GM12878 (cell line): ENCODE measurements around the gene SDCCAG8. TPM values are rescaled to one million over a fixed set of nuclear protein-coding genes. Genes with fewer than 3 reads are reported as not detected.
A peak's percentile ranks its signal among the peaks of the same experiment; 100 is the strongest.

Source experiments
- ATAC-seq: fragments of 200-7000 bp; cut with Tn5 transposase; 3 replicates; pipeline ENCODE4 v1.9.1; 2020; ENCODE audit warnings: mild to moderate bottlenecking, moderate library complexity
- BruUV-seq: library from RNA; stranded (reverse); fragments of 400-500 nt; replicated peaks from 2 replicates; lab custom pipeline; 2021; lab: Mats Ljungman, UMichigan
- CTCF ChIA-PET: fragments of 300-600 bp; sonication (Branson Sonifier 250); formaldehyde crosslinking; extraction: SDS; loops from one replicate; lab custom pipeline; 2021; ENCODE audit warnings: inconsistent platforms; lab: Yijun Ruan, JAX
- POLR2A ChIA-PET: fragments of 350-600 bp; formaldehyde crosslinking; extraction: SDS; loops from one replicate; lab custom pipeline; 2021; ENCODE audit warnings: inconsistent platforms; lab: Charles Lee
- RAD21 ChIA-PET: fragments of 300-600 bp; sonication (Branson Sonifier 250); formaldehyde crosslinking; loops from one replicate; lab custom pipeline; 2023; ENCODE audit warnings: antibody characterized with exemption; ENCODE audit not compliant: unreplicated experiment; lab: Charles Lee
- SMC1A ChIA-PET: fragments of 300-600 bp; sonication (Branson Sonifier 250); formaldehyde crosslinking; loops from one replicate; lab custom pipeline; 2023; ENCODE audit not compliant: unreplicated experiment, uncharacterized antibody; lab: Charles Lee
- DNase-seq: peaks from one replicate; pipeline ENCODE4 v3.0.0-alpha.2; 2011; ENCODE audit warnings: low read depth, low spot score
- FAIRE-seq: peaks from 3 replicates; lab custom pipeline; 2011; peaks lifted over from hg19 to GRCh38; lab: Jason Lieb, UNC
- H2AFZ ChIP-seq: 2 replicates; pipeline ENCODE4 v1.6.0; 2011; ENCODE audit warnings: low read depth, low read length, control low read depth; ENCODE audit not compliant: control insufficient read depth
- H3K27ac ChIP-seq: 2 replicates; pipeline ENCODE4 v1.5.1; 2011; ENCODE audit warnings: control low read depth; ENCODE audit not compliant: control insufficient read depth, insufficient read depth
- H3K27me3 ChIP-seq, 2 experiments: replicated peaks in 1 of 2; 2 replicates each; pipeline versions ENCODE4 v1.6.0 to v1.6.1; 2011; ENCODE audit warnings: low read length in 1 of 2; ENCODE audit not compliant: control insufficient read depth in 2 of 2, insufficient read depth in 2 of 2
- H3K36me3 ChIP-seq, 2 experiments: 2 replicates each; pipeline ENCODE4 v1.5.1; 2011; ENCODE audit warnings: low read length in 1 of 2; ENCODE audit not compliant: control insufficient read depth in 2 of 2, insufficient read depth in 2 of 2
- H3K4me1 ChIP-seq: 2 replicates; pipeline ENCODE4 v1.6.1; 2011; ENCODE audit warnings: mild to moderate bottlenecking, low read length, moderate library complexity, mixed read lengths; ENCODE audit not compliant: control insufficient read depth, insufficient read depth
- H3K4me2 ChIP-seq: 2 replicates; pipeline ENCODE4 v1.6.0; 2011; ENCODE audit warnings: control low read depth; ENCODE audit not compliant: control insufficient read depth, insufficient read depth
- H3K4me3 ChIP-seq: fragments of 200-600 bp; sonication (generic); 2 replicates; pipeline ENCODE4 v1.5.1; 2016
- H3K79me2 ChIP-seq: 2 replicates; pipeline ENCODE4 v1.6.0; 2011; ENCODE audit warnings: low read length; ENCODE audit not compliant: control insufficient read depth, insufficient read depth
- H3K9ac ChIP-seq: 2 replicates; pipeline ENCODE4 v1.8.0; 2011; ENCODE audit warnings: low read length, control low read depth, mixed read lengths; ENCODE audit not compliant: control insufficient read depth, insufficient read depth
- H3K9me3 ChIP-seq: replicated peaks from 3 replicates; pipeline ENCODE4 v1.5.1; 2011; ENCODE audit warnings: mild to moderate bottlenecking, low read length; ENCODE audit not compliant: control insufficient read depth, insufficient read depth
- H4K20me1 ChIP-seq: 2 replicates; pipeline ENCODE4 v1.6.0; 2011; ENCODE audit not compliant: control insufficient read depth, insufficient read depth
- ASH2L ChIP-seq: fragments of 300-600, 200-600 bp; sonication (generic); IDR thresholded peaks from 2 replicates; pipeline ENCODE4 v1.6.1; 2017; ENCODE audit warnings: low read depth, mild to moderate bottlenecking, borderline replicate concordance
- CBX3 ChIP-seq: fragments of 200-600 bp; sonication (generic); IDR thresholded peaks from 2 replicates; pipeline ENCODE4 v1.6.1; 2016; ENCODE audit warnings: low read depth, borderline replicate concordance
- EGR1 ChIP-seq, 2 experiments: IDR thresholded peaks; 1 replicate in 1 of 2; 2 replicates in 1 of 2; pipeline ENCODE4 v1.6.1; 2011 to 2012; ENCODE audit warnings: low read depth in 2 of 2, low read length in 2 of 2, borderline replicate concordance in 1 of 2, mild to moderate bottlenecking in 1 of 2, moderate library complexity in 1 of 2
- ELK1 ChIP-seq: IDR thresholded peaks from 2 replicates; pipeline ENCODE4 v1.6.1; 2012; ENCODE audit warnings: low read depth, low read length, improper control_type of control experiment
- HDGF ChIP-seq: fragments of 450-650 bp; IDR thresholded peaks from 2 replicates; pipeline ENCODE4 v1.6.1; 2016; ENCODE audit warnings: antibody characterized with exemption
- PML ChIP-seq: IDR thresholded peaks from 2 replicates; pipeline ENCODE4 v1.6.1; 2012; ENCODE audit warnings: low read length, inconsistent platforms
- RB1 ChIP-seq: fragments of 450-650 bp; formaldehyde crosslinking; IDR thresholded peaks from 2 replicates; pipeline ENCODE4 v1.6.1; 2017; ENCODE audit warnings: mild to moderate bottlenecking, borderline replicate concordance
- RBBP5 ChIP-seq: fragments of 200-600 bp; sonication (generic); conservative IDR thresholded peaks from 2 replicates; pipeline ENCODE4 v1.6.1; 2016
- SMAD1 ChIP-seq: fragments of 450-650 bp; IDR thresholded peaks from 2 replicates; pipeline ENCODE4 v1.6.1; 2018; ENCODE audit warnings: mild to moderate bottlenecking, low read depth; ENCODE audit not compliant: partially characterized antibody
- TCF3 ChIP-seq: IDR thresholded peaks from 2 replicates; pipeline ENCODE4 v1.6.1; 2012; ENCODE audit warnings: low read depth, mild to moderate bottlenecking, low read length, borderline replicate concordance; ENCODE audit not compliant: insufficient read depth
- TCF7 ChIP-seq: IDR thresholded peaks from 2 replicates; pipeline ENCODE4 v1.6.1; 2014; ENCODE audit warnings: antibody characterized with exemption, borderline replicate concordance
- YY1 ChIP-seq: IDR thresholded peaks from 2 replicates; pipeline ENCODE4 v1.6.1; 2011; ENCODE audit warnings: low read depth, mild to moderate bottlenecking, low read length
- ZNF24 ChIP-seq: fragments of 450-650 bp; IDR thresholded peaks from 2 replicates; pipeline ENCODE4 v1.6.1; 2017; ENCODE audit warnings: antibody characterized with exemption, mild to moderate bottlenecking
- WGBS: methylation state at CpG from one replicate; pipeline ENCODE4 v1.1.6; 2016; ENCODE audit warnings: low lambda C conversion rate; ENCODE audit not compliant: insufficient replicate concordance, insufficient coverage; ENCODE audit errors: missing lambda C conversion rate; 5-methylcytosine and 5-hydroxymethylcytosine counted together
- in situ Hi-C: fragments of 300-500 bp; cut with MboI; formaldehyde crosslinking; loops from 9 replicates; pipeline ENCODE4 v1.14.3; 2018; ENCODE audit warnings: mixed read lengths
- intact Hi-C: fragments of 100-400 bp; cut with micrococcal nuclease; formaldehyde crosslinking; loops from one replicate; pipeline ENCODE4 v1.14.2; 2022; ENCODE audit not compliant: unreplicated experiment
- polyA plus RNA-seq, 11 experiments: library from polyadenylated mRNA; depleted of rRNA in 4 of 11; unstranded in 6 of 11; stranded (reverse) in 5 of 11; fragments of >200 nt; fragmentation: Nextera tagmentation in 4 of 11; fragmentation: Illumina TruSeq in 1 of 11; extraction: Ambion mirVana in 4 of 11; extraction: Trizol in 1 of 11; gene quantifications; 1 replicate in 1 of 11; 2 replicates in 10 of 11; pipeline versions ENCODE4 v1.2.1 to v1.2.3, GENCODE V29; 2011 to 2016; ENCODE audit warnings: inconsistent platforms in 2 of 11, missing spikeins in 2 of 11, low read depth in 1 of 11
- total RNA-seq, 4 experiments: library from RNA; depleted of rRNA in 3 of 4; stranded (reverse); fragments of >200 nt in 3 of 4; fragmentation: Illumina TruSeq in 1 of 4; extraction: Trizol in 1 of 4; gene quantifications; 2 replicates each; pipeline versions ENCODE4 v1.2.1 to v1.2.3, GENCODE V29; 2013 to 2021

The SDCCAG8 gene
- total and polyA plus RNA-seq, 10 of the 15 experiments (the other 5 are each of a cell fraction or from before 2014, with no cell fraction given): 15.0 to 25.6 (median 20.6) TPM

GRCh38 chr1:243253926-243254232 lies 2.0 kb upstream of the SDCCAG8 start:
- Histone ChIP-seq H3K79me2 (peaks cover 79% of the 10 kb centered on the region), H3K4me1 (peaks cover 5% of the 10 kb centered on the region; the same call in 1 of the 2 replicates), H3K9ac (peak overlapping the region; percentile 54), H3K9me3 (no peaks in the 10 kb centered on the region), H2AFZ (no peak overlapping the region), H3K36me3 (no peaks in the 10 kb centered on the region; a peak in 1 of 4 replicates), H4K20me1 (no peaks in the 10 kb centered on the region), H3K4me2 (peak overlapping the region; percentile 93), H3K27ac (peak overlapping the region; percentile 95), H3K27me3 (no peaks in the 10 kb centered on the region), H3K4me3 (peak overlapping the region; percentile 92)
- in situ Hi-C loops (no loop called here), intact Hi-C loops (loop anchor here (2.0 kb wide), 1 partner anchor 61 kb away; no protein-coding TSS in a partner anchor)
- WGBS: 1% methylated on average over 4 of the region's 4 CpGs
- DNase-seq: no peak
- TF ChIP-seq PML (0 out of 2 replicates have a peak, but pooled peaks have one; percentile 3), ELK1 (no peak)
- FAIRE-seq: no peak
- no TSS peak for BruUV-seq
- CTCF ChIA-PET: interaction anchor here (1.3 to 1.5 kb wide), 2 partner anchors 12 to 24 kb away, joined by 3 to 4 read pairs; no protein-coding TSS in a partner anchor
- SMC1A ChIA-PET: interaction anchor here (0.9 to 6.0 kb wide), 7 partner anchors 15 to 60 kb away, joined by 3 to 43 read pairs (median 4); no protein-coding TSS in a partner anchor
- POLR2A ChIA-PET: interaction anchor here (0.8 to 3.9 kb wide), 3 partner anchors 16 to 60 kb away, joined by 3 to 30 read pairs (median 4); no protein-coding TSS in a partner anchor
- RAD21 ChIA-PET: interaction anchor here (3.0 kb wide), 1 partner anchor 60 kb away, joined by 39 read pairs; no protein-coding TSS in a partner anchor
- no peak for ATAC-seq

GRCh38 chr1:243254233-243254926 lies 1.5 kb upstream of the SDCCAG8 start:
- Histone ChIP-seq H2AFZ (peak overlapping the region; percentile 99), H3K27me3 (no peaks in the 10 kb centered on the region), H3K27ac (peak overlapping the region; percentile 95), H3K9ac (peak overlapping the region; percentile 89), H3K4me1 (peaks cover 5% of the 10 kb centered on the region; the same call in 1 of the 2 replicates), H4K20me1 (no peaks in the 10 kb centered on the region), H3K4me3 (peak overlapping the region; percentile 92), H3K4me2 (peak overlapping the region; percentile 93), H3K36me3 (no peaks in the 10 kb centered on the region; a peak in 1 of 4 replicates), H3K9me3 (no peaks in the 10 kb centered on the region), H3K79me2 (peaks cover 76% of the 10 kb centered on the region)
- in situ Hi-C loops (no loop called here), intact Hi-C loops (loop anchor here (2.0 kb wide), 1 partner anchor 60 kb away; no protein-coding TSS in a partner anchor)
- 1% methylated on average over 30 of the region's 50 CpGs for whole genome bisulfite sequencing
- ChIA-PET POLR2A (interaction anchor here (0.8 to 3.9 kb wide), 7 partner anchors 7 to 60 kb away, joined by 3 to 30 read pairs (median 4); no protein-coding TSS in a partner anchor), CTCF (no interaction called here), SMC1A (interaction anchor here (0.9 to 6.0 kb wide), 6 partner anchors 8 to 161 kb away, joined by 3 to 43 read pairs (median 5); no protein-coding TSS in a partner anchor), RAD21 (interaction anchor here (0.8 to 3.0 kb wide), 4 partner anchors 8 to 60 kb away, joined by 3 to 39 read pairs (median 6); no protein-coding TSS in a partner anchor)
- FAIRE-seq: peak; percentile 64
- peak; percentile 39 for ATAC-seq
- BruUV-seq: no TSS peak
- DNase-seq: no peak
- 0 out of 2 replicates have a peak, but pooled peaks have one; percentile 36 for TF ChIP-seq HDGF
- no peak for TF ChIP-seq ZNF24
- TF ChIP-seq SMAD1: no peak
- no peak for TF ChIP-seq RBBP5
- 0 out of 2 replicates have a peak, but pooled peaks have one; percentile 13 for TF ChIP-seq ASH2L
- no peak for TF ChIP-seq CBX3
- peak; percentile 61; the same call in 1 of the 2 replicates for TF ChIP-seq RB1
- no peak for TF ChIP-seq ELK1
- TF ChIP-seq EGR1 (IDR thresholded peaks at IDR 0.05; ENCODE audit: borderline replicate concordance in 1 of 2, low read depth in 2 of 2, low read length in 2 of 2): peak in 1 of 2 experiments; percentile 82; a peak in 2 of 3 replicates
- peak; percentile 51; the same call in 1 of the 2 replicates for TF ChIP-seq YY1
- TF ChIP-seq TCF3: no peak
- no peak for TF ChIP-seq TCF7
